Esophagus muscularis mucosa (tissue), 4 donors: Measurements from ENCODE around the gene HCK. TPM values are rescaled to one million over a fixed set of nuclear protein-coding genes. Genes with fewer than 3 reads are reported as not detected.

Experiments used
- DNase-seq: peaks from one replicate; pipeline ENCODE4 v3.0.0-alpha.2; 2017; ENCODE audit errors: extremely low spot score
- H3K27ac ChIP-seq, 4 donors: fragments of 200-600 bp; sonication (generic); replicated peaks in 1 of 4; 1 replicate in 3 of 4; 2 replicates in 1 of 4; pipeline ENCODE4 v1.5.1; 2016 to 2019; ENCODE audit warnings: mild to moderate bottlenecking in 1 of 4
- H3K27me3 ChIP-seq, 4 donors: fragments of 200-600 bp; sonication (generic); one replicate each; pipeline versions ENCODE4 v1.5.1 to v1.6.0; 2016 to 2019
- H3K36me3 ChIP-seq, 4 donors: fragments of 200-600 bp; sonication (generic); one replicate each; pipeline ENCODE4 v1.5.1; 2016 to 2019
- H3K4me1 ChIP-seq, 4 donors: fragments of 200-600 bp; sonication (generic); one replicate each; pipeline ENCODE4 v1.5.1; 2016 to 2019
- H3K4me3 ChIP-seq, 4 donors: fragments of 200-600 bp; sonication (generic); 1 replicate in 2 of 4; 2 replicates in 2 of 4; pipeline ENCODE4 v1.5.1; 2016 to 2019; ENCODE audit warnings: mild to moderate bottlenecking in 4 of 4, moderate library complexity in 1 of 4
- H3K9me3 ChIP-seq, 4 donors: fragments of 200-600 bp; sonication (generic); 1 replicate in 3 of 4; 2 replicates in 1 of 4; pipeline ENCODE4 v1.5.1; 2016 to 2019
- EP300 ChIP-seq: sonication (generic); formaldehyde crosslinking; IDR thresholded peaks from one replicate; pipeline ENCODE4 v1.6.1; 2017; ENCODE audit warnings: antibody characterized with exemption
- POLR2A ChIP-seq: fragments of 450-650 bp; IDR thresholded peaks from one replicate; pipeline ENCODE4 v1.6.1; 2017; ENCODE audit warnings: antibody characterized with exemption, moderate library complexity, mild to moderate bottlenecking, low read depth
- POLR2AphosphoS5 ChIP-seq, 2 donors: sonication (generic); formaldehyde crosslinking; IDR thresholded peaks; one replicate each; pipeline ENCODE4 v1.6.1; 2017; ENCODE audit warnings: antibody characterized with exemption in 2 of 2
- WGBS: methylation state at CpG from one replicate; pipeline ENCODE4 v1.1.5; 2018; 5-methylcytosine and 5-hydroxymethylcytosine counted together
- intact Hi-C: fragments of 100-400 bp; cut with DNase I; formaldehyde crosslinking; loops from one replicate; pipeline ENCODE4 v1.15.1; 2023
- total RNA-seq, 4 donors: library from RNA; depleted of rRNA; stranded (reverse); fragments of >200 nt; gene quantifications; one replicate each; pipeline versions ENCODE4 v1.1.0 to v1.2.1, GENCODE V29; 2016
- TF ChIP-seq, protein P1 (sequence below), 3 experiments: fragments of 200-600 bp in 2 of 3; fragments of 450-650 bp in 1 of 3; sonication (generic) in 2 of 3; IDR thresholded peaks; one replicate each; pipeline ENCODE4 v1.5.1; 2017 to 2019; ENCODE audit warnings: antibody characterized with exemption in 3 of 3, mild to moderate bottlenecking in 2 of 3, moderate library complexity in 1 of 3

Gene HCK
- total RNA-seq, 4 donors from 2014 or later, result 7.8 to 36.6 (median 11.4) TPM

DNA sequence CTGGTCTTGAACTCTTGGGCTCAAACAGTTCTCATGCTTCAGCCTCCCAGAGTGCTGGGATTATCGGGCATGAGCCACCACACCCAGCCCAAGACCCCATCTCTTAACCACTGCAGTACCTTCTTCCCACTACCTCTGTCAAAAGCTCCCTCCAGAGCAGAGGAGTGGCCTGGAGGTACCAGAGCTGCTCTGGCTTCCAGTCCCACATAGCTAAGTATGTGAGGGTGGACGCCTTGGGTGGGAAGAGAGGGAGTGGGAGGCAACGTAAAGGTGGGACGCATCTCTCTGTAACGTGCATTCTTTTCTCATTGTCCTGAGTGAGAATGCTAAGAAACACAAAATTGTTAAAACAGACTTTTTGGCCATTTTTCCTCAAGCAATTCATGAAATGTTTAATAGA is 82.0 kb downstream of the HCK start:
- peaks cover 0 to 4% (median 0%) of the 10 kb centered on the region in 4 donors for H3K4me1 ChIP-seq
- intact Hi-C loops, result no loop called here
- WGBS, result 96% methylated on average over 5 of the region's 5 CpGs
- DNase-seq, result no peak
- no peak overlapping the region for H3K4me3 ChIP-seq
- no peak overlapping the region for H3K27ac ChIP-seq
- no peaks in the 10 kb centered on the region for H3K27me3 ChIP-seq
- H3K9me3 ChIP-seq, result no peaks in the 10 kb centered on the region
- H3K36me3 ChIP-seq, result peaks cover 18 to 65% (median 55%) of the 10 kb centered on the region in 4 donors
- no peak for TF ChIP-seq POLR2AphosphoS5 (IDR thresholded peaks at IDR 0.05)

DNA sequence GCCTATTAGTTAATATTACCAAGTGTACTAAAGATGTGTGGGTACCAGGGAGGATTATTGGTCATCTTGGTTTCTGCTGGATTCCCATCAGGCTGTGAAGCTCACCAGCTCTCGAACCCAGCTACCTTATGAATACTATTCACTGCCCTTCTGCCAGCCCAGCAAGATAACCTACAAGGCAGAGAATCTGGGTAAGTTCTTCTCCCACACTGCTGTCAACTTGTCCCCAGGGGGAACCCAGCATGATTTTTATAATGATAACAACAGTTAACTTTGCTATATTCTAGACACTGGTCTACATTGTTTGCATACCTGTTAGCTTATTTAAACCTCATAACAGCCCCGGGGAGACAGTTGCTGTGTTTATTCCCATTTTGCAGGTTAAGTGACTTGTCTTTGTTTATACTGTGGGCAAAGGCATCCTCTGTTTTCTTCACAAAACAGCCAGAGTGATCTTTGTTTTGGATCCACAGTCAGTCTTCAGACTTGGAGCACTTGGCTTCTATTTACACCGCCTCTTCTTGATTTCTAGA is 84.0 kb downstream of the HCK start:
- intact Hi-C loops, result no loop called here
- no peaks in the 10 kb centered on the region for H3K9me3 ChIP-seq
- no peaks in the 10 kb centered on the region for H3K4me1 ChIP-seq
- TF ChIP-seq POLR2A, result no peak
- no peak for TF ChIP-seq POLR2AphosphoS5 (IDR thresholded peaks at IDR 0.05)
- WGBS, result 86% methylated on average over 3 of the region's 3 CpGs
- peaks cover 30 to 78% (median 73%) of the 10 kb centered on the region in 4 donors for H3K36me3 ChIP-seq
- no peak overlapping the region for H3K4me3 ChIP-seq
- DNase-seq, result no peak
- no peak overlapping the region for H3K27ac ChIP-seq
- no peaks in the 10 kb centered on the region for H3K27me3 ChIP-seq

DNA sequence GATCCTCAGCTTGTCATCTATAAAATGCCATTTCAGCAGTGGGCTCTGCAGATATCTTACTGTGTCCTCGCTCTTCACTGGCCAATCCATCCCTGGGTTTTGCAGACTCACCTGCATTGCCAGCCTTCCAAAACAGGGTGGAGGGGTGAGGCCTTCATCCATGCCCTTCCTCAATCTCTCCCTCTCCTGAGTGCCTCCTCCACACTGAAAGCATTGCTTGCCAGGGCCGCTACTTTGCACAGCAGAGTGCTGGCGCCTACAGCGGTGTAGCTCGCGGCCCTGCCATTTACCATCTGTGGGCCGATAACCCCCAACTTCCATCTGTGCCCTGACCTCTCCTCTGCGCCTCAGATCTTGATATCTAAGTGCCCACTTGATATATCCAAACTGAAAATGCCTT is 86.9 kb downstream of the HCK start:
- WGBS, result 97% methylated on average over 8 of the region's 8 CpGs
- TF ChIP-seq POLR2AphosphoS5 (IDR thresholded peaks at IDR 0.05) (no peak), POLR2A (no peak), EP300 (no peak)
- TF ChIP-seq, protein P1, sequence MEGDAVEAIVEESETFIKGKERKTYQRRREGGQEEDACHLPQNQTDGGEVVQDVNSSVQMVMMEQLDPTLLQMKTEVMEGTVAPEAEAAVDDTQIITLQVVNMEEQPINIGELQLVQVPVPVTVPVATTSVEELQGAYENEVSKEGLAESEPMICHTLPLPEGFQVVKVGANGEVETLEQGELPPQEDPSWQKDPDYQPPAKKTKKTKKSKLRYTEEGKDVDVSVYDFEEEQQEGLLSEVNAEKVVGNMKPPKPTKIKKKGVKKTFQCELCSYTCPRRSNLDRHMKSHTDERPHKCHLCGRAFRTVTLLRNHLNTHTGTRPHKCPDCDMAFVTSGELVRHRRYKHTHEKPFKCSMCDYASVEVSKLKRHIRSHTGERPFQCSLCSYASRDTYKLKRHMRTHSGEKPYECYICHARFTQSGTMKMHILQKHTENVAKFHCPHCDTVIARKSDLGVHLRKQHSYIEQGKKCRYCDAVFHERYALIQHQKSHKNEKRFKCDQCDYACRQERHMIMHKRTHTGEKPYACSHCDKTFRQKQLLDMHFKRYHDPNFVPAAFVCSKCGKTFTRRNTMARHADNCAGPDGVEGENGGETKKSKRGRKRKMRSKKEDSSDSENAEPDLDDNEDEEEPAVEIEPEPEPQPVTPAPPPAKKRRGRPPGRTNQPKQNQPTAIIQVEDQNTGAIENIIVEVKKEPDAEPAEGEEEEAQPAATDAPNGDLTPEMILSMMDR (IDR thresholded peaks at IDR 0.05), result no peak
- peaks cover 56 to 92% (median 89%) of the 10 kb centered on the region in 4 donors for H3K36me3 ChIP-seq

DNA sequence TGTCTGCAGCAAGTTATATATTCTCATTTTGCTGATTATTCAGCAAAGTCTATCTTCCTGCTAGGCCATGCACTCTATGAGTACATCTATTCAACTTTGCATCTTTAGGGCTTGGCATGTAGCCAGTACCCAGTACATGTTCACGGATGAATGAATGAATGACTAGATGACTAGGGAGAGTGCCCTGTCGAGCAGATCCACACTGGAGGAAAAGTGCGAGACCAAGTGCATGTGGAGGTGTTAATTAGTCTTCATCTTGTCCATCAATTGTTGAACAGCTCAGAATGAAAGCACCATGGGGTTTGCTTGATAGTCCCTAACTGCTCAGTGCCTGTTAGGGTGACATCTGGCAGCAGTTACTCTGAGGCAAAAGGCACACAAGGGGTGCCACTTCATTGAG is 87.9 kb downstream of the HCK start:
- Histone ChIP-seq H3K4me1 (no peaks in the 10 kb centered on the region), H3K9me3 (no peaks in the 10 kb centered on the region), H3K27me3 (no peaks in the 10 kb centered on the region), H3K36me3 (peaks cover 66 to 96% (median 92%) of the 10 kb centered on the region in 4 donors), H3K4me3 (no peak overlapping the region), H3K27ac (no peak overlapping the region)
- no peak for DNase-seq
- intact Hi-C loops, result no loop called here
- WGBS, result 82% methylated on average over 3 of the region's 3 CpGs
- TF ChIP-seq POLR2AphosphoS5 (IDR thresholded peaks at IDR 0.05) (no peak), EP300 (no peak), POLR2A (no peak)
- TF ChIP-seq, protein P1 (IDR thresholded peaks at IDR 0.05), result no peak

More for the DNA sequence above, 86.9 kb downstream of the HCK start:
- DNase-seq, result no peak
- Histone ChIP-seq H3K4me3 (no peak overlapping the region), H3K27ac (no peak overlapping the region), H3K9me3 (no peaks in the 10 kb centered on the region), H3K4me1 (no peaks in the 10 kb centered on the region), H3K27me3 (no peaks in the 10 kb centered on the region)
- intact Hi-C loops, result no loop called here

DNA sequence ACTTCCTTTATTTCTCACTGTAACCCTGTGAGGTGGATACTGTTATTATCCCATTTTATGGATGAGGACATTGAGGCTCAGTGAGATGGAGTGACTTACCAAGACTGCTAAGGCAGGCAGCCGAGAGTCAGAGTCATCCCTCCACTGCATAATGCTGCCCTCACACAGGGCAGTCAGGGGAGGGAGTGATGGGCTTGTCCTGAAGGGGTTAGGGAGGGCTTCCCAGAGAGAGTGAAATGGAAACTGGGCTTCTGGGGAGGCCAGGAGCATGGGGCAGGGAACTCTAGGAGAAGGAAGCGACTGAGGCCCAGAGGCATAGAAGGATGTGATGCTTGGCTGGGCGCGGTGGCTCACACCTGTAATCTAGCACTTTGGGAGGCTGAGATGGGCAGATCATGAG is 88.6 kb downstream of the HCK start:
- TF ChIP-seq POLR2A, result no peak
- Histone ChIP-seq H3K27me3 (no peaks in the 10 kb centered on the region), H3K9me3 (no peaks in the 10 kb centered on the region), H3K4me3 (no peak overlapping the region), H3K36me3 (peaks cover 72 to 97% (median 96%) of the 10 kb centered on the region in 4 donors), H3K4me1 (no peaks in the 10 kb centered on the region), H3K27ac (no peak overlapping the region)
- WGBS, result 93% methylated on average over 4 of the region's 4 CpGs
- intact Hi-C loops, result no loop called here
- DNase-seq, result no peak

DNA sequence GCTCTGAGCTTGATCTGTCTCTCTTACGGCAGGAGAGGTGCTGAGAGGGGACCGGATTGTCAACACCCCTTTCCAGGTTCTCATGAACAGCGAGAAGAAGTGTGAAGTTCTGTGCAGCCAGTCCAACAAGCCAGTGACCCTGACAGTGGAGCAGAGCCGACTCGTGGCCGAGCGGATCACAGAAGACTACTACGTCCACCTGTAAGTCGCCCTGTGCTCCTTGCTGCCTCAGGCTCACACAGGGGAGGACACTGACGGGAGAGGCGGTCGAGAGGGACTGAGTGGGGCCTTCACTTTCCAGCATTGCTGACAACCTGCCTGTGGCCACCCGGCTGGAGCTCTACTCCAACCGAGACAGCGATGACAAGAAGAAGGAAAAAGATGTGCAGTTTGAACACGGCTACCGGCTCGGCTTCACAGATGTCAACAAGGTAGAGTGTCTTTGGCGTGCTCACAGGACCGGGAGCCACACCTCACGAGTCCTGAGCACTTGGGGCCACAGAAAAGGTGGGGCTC is 89.5 kb downstream of the HCK start:
- Histone ChIP-seq H3K36me3 (peaks cover 78 to 99% (median 97%) of the 10 kb centered on the region in 4 donors), H3K27ac (no peak overlapping the region), H3K4me3 (no peak overlapping the region), H3K4me1 (no peaks in the 10 kb centered on the region), H3K27me3 (no peaks in the 10 kb centered on the region), H3K9me3 (no peaks in the 10 kb centered on the region)
- WGBS, result 97% methylated on average over 21 of the region's 21 CpGs
- DNase-seq, result no peak
- intact Hi-C loops, result no loop called here
- TF ChIP-seq EP300 (no peak), POLR2AphosphoS5 (IDR thresholded peaks at IDR 0.05) (no peak), POLR2A (no peak)
- TF ChIP-seq, protein P1 (IDR thresholded peaks at IDR 0.05), result no peak
